GM23248 (cell line): ENCODE data around the gene ACVR1. TPM values are rescaled to one million over a fixed set of nuclear protein-coding genes. Genes with fewer than 3 reads are reported as not detected.

Source experiments
- DNase-seq: peaks from one replicate; pipeline ENCODE4 v3.0.0-alpha.2; 2015
- H2AFZ ChIP-seq: fragments of 200-600 bp; sonication (generic); 2 replicates; pipeline ENCODE4 v1.6.1; 2016; ENCODE audit warnings: antibody characterized with exemption
- H3F3A ChIP-seq: fragments of 200-600 bp; sonication (generic); 2 replicates; pipeline ENCODE4 v1.6.1; 2016; ENCODE audit warnings: mild to moderate bottlenecking, antibody characterized with exemption, mixed run types; ENCODE audit not compliant: insufficient read depth
- H3K27ac ChIP-seq: fragments of 200-600 bp; sonication (generic); 2 replicates; pipeline ENCODE4 v1.5.1; 2016; ENCODE audit warnings: mild to moderate bottlenecking
- H3K27me3 ChIP-seq: fragments of 200-600 bp; sonication (generic); replicated peaks from 2 replicates; pipeline ENCODE4 v1.6.1; 2016; ENCODE audit warnings: mild to moderate bottlenecking; ENCODE audit not compliant: insufficient read depth
- H3K36me3 ChIP-seq: fragments of 200-600 bp; sonication (generic); 2 replicates; pipeline ENCODE4 v1.6.1; 2016; ENCODE audit warnings: low read depth, mild to moderate bottlenecking
- H3K4me1 ChIP-seq: fragments of 200-600 bp; sonication (generic); 2 replicates; pipeline ENCODE4 v1.6.1; 2016; ENCODE audit warnings: mild to moderate bottlenecking; ENCODE audit not compliant: insufficient read depth
- H3K4me2 ChIP-seq: fragments of 200-600 bp; sonication (generic); one replicate; pipeline ENCODE4 v1.6.1; 2016; ENCODE audit warnings: mild to moderate bottlenecking; ENCODE audit not compliant: unreplicated experiment
- H3K4me3 ChIP-seq: fragments of 200-600 bp; sonication (generic); 2 replicates; pipeline ENCODE4 v1.5.1; 2016; ENCODE audit warnings: mild to moderate bottlenecking
- H3K79me2 ChIP-seq: fragments of 200-600 bp; sonication (generic); 2 replicates; pipeline ENCODE4 v1.6.1; 2016; ENCODE audit warnings: mild to moderate bottlenecking; ENCODE audit not compliant: insufficient read depth
- H3K9ac ChIP-seq: fragments of 200-600 bp; sonication (generic); 2 replicates; pipeline ENCODE4 v1.6.1; 2016; ENCODE audit warnings: mild to moderate bottlenecking
- H3K9me2 ChIP-seq: fragments of 200-600 bp; sonication (generic); 2 replicates; pipeline ENCODE4 v1.6.1; 2016; ENCODE audit warnings: mixed run types, mild to moderate bottlenecking, moderate library complexity; ENCODE audit not compliant: insufficient read depth
- H3K9me3 ChIP-seq: fragments of 200-600 bp; sonication (generic); one replicate; pipeline ENCODE4 v1.6.1; 2017; ENCODE audit warnings: low read depth
- H4K20me1 ChIP-seq: fragments of 200-600 bp; sonication (generic); 2 replicates; pipeline ENCODE4 v1.6.0; 2016; ENCODE audit not compliant: insufficient read depth
- EZH2 ChIP-seq: fragments of 200-600 bp; sonication (generic); IDR thresholded peaks from 2 replicates; pipeline ENCODE4 v1.6.1; 2018; ENCODE audit warnings: antibody characterized with exemption, mild to moderate bottlenecking; ENCODE audit not compliant: insufficient read depth, poor library complexity, severe bottlenecking
- EZH2phosphoT487 ChIP-seq: fragments of 200-600 bp; sonication (generic); IDR thresholded peaks from 2 replicates; pipeline ENCODE4 v1.6.1; 2018; ENCODE audit warnings: antibody characterized with exemption, moderate library complexity, mild to moderate bottlenecking, low read depth; ENCODE audit not compliant: insufficient read depth
- WGBS, 2 experiments: methylation state at CpG; one replicate each; pipeline ENCODE4 v1.1.6; 2015 to 2017; ENCODE audit warnings: low lambda C conversion rate in 2 of 2, low coverage in 1 of 2; ENCODE audit errors: missing lambda C conversion rate in 2 of 2; 5-methylcytosine and 5-hydroxymethylcytosine counted together
- in situ Hi-C: fragments of 300-500 bp; cut with MboI; formaldehyde crosslinking; loops from 2 replicates; pipeline ENCODE4 v1.15.0; 2020
- polyA plus RNA-seq: library from polyadenylated mRNA; unstranded; fragments of >200 nt; fragmentation: Nextera tagmentation; extraction: Ambion mirVana; gene quantifications from 2 replicates; pipeline ENCODE4 v1.2.1, GENCODE V29; 2016
- total RNA-seq: library from RNA; depleted of rRNA; stranded (reverse); fragments of >200 nt; shearing (Covaris generic); gene quantifications from 2 replicates; pipeline ENCODE4 v1.2.3, GENCODE V29; 2014

ACVR1 gene
- total and polyA plus RNA-seq, 2 experiments from 2014 or later, result 16.2 to 31.3 TPM

GRCh38 chr2:157800838-157801495, 75.2 kb downstream of the ACVR1 start:
- Histone ChIP-seq H3K27ac (no peak overlapping the region), H3K4me1 (no peaks in the 10 kb centered on the region), H2AFZ (no peak overlapping the region), H3K9me3 (no peaks in the 10 kb centered on the region), H3F3A (no peaks in the 10 kb centered on the region), H3K36me3 (peaks cover 5% of the 10 kb centered on the region; the same call in 1 of the 2 replicates), H3K4me3 (no peak overlapping the region), H4K20me1 (0 out of 2 replicates have a peak, but pooled peaks cover under 1% of the 10 kb centered on the region), H3K9ac (no peak overlapping the region), H3K9me2 (no peaks in the 10 kb centered on the region), H3K79me2 (peaks cover 37% of the 10 kb centered on the region), H3K27me3 (no peaks in the 10 kb centered on the region), H3K4me2 (no peak overlapping the region)
- no peak for TF ChIP-seq EZH2phosphoT487
- TF ChIP-seq EZH2, result no peak
- in situ Hi-C loops, result no loop called here
- no peak for DNase-seq
- 97 to 98% methylated on average over 5 of the region's 5 CpGs for WGBS, 2 experiments

GRCh38 chr2:157793053-157793612, 83.0 kb downstream of the ACVR1 start:
- Histone ChIP-seq H3K4me3 (peak overlapping the region; percentile 35), H4K20me1 (no peaks in the 10 kb centered on the region), H3K9me2 (no peaks in the 10 kb centered on the region), H3K9ac (peak overlapping the region; percentile 27; the same call in 1 of the 2 replicates), H3F3A (peaks cover 24% of the 10 kb centered on the region), H3K4me2 (peak overlapping the region; percentile 57), H3K27ac (peak overlapping the region; percentile 60), H3K9me3 (no peaks in the 10 kb centered on the region), H3K79me2 (peaks cover 23% of the 10 kb centered on the region), H3K36me3 (peaks cover 5% of the 10 kb centered on the region; the same call in 1 of the 2 replicates), H3K4me1 (peaks cover 24% of the 10 kb centered on the region), H2AFZ (no peak overlapping the region), H3K27me3 (no peaks in the 10 kb centered on the region)
- in situ Hi-C loops, result no loop called here
- TF ChIP-seq EZH2phosphoT487 (no peak), EZH2 (no peak)
- DNase-seq, result no peak

- Histone ChIP-seq H3K9me2 (no peaks in the 10 kb centered on the region), H3K9me3 (no peaks in the 10 kb centered on the region), H3K27ac (peak overlapping the region; percentile 60), H3K27me3 (no peaks in the 10 kb centered on the region), H3K9ac (peak overlapping the region; percentile 27; the same call in 1 of the 2 replicates), H2AFZ (no peak overlapping the region), H4K20me1 (no peaks in the 10 kb centered on the region), H3K36me3 (peaks cover 4% of the 10 kb centered on the region; the same call in 1 of the 2 replicates), H3F3A (peaks cover 24% of the 10 kb centered on the region), H3K4me1 (peaks cover 24% of the 10 kb centered on the region), H3K79me2 (peaks cover 30% of the 10 kb centered on the region), H3K4me2 (peak overlapping the region; percentile 57), H3K4me3 (peak overlapping the region; percentile 35)
- 2 to 5% methylated on average over 3 of the region's 3 CpGs for WGBS, 2 experiments
- DNase-seq, result peak; percentile 91
- TF ChIP-seq EZH2phosphoT487 (no peak), EZH2 (no peak)
- in situ Hi-C loops, result no loop called here
Measured at GRCh38 chr2:157792335-157793052, 83.6 kb downstream of the ACVR1 start.

- Histone ChIP-seq H3K27me3 (no peaks in the 10 kb centered on the region), H3K36me3 (no peaks in the 10 kb centered on the region), H3K79me2 (peaks cover 42% of the 10 kb centered on the region), H3K4me3 (no peak overlapping the region), H4K20me1 (no peaks in the 10 kb centered on the region), H3K9ac (no peak overlapping the region), H3K9me2 (no peaks in the 10 kb centered on the region), H3K27ac (no peak overlapping the region), H2AFZ (no peak overlapping the region), H3K9me3 (no peaks in the 10 kb centered on the region), H3F3A (peaks cover 24% of the 10 kb centered on the region), H3K4me2 (no peak overlapping the region), H3K4me1 (peaks cover 39% of the 10 kb centered on the region)
- in situ Hi-C loops, result no loop called here
- 93 to 94% methylated on average over 5 of the region's 5 CpGs for WGBS, 2 experiments
- no peak for TF ChIP-seq EZH2
- TF ChIP-seq EZH2phosphoT487, result no peak
- no peak for DNase-seq
Measured at GRCh38 chr2:157790780-157791179, 85.3 kb downstream of the ACVR1 start.
